NCI-H146 treated with DMSO at 0.1 percent for 48 hours (cell line): Measurements from ENCODE around the gene NECTIN1.
"Not testable (repeated sequence)": the region's sequence is repeated elsewhere in the genome, so short reads cannot be mapped to it uniquely, and the experiment has no call there.

Experiments used
- DNase-seq: peaks from one replicate; lab custom pipeline; 2025; ENCODE audit not compliant: unreplicated experiment; lab: John Stamatoyannopoulos, UW

Gene NECTIN1

DNA sequence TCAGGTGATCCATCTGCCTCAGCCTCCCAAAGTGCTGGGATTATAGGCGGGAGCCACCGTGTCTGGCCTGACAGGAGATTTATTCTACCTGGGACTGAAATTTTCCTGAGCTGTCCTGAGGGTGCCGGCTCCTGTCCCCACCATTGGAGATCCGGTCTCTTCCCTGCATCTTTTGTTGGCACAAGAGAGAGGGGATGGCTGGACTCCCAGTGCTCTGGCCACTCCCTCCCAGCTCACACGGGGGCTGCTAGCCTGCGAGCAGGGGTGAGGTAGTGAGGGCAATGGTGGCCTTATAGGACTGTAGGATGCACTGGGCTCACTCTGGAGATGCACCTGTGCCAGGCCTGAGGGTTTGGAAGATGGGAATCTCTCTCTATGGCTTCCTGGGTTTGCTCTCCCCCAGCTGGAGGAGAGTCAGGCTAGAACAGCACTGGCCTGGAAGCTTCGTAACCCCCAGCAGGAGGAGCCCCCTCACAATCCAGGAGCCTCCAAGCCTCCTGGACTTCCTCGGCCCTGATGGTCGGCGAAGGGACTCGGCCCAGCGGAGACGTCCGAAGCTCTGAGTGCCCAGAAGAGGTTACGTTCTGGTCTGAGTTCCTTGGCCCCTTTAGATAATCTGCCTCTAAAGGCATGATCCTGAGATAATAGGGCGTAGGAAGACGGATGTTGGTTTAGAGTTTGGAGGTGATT lies 106.4 kb downstream of the NECTIN1 start:
- DNase-seq = no peak

DNA sequence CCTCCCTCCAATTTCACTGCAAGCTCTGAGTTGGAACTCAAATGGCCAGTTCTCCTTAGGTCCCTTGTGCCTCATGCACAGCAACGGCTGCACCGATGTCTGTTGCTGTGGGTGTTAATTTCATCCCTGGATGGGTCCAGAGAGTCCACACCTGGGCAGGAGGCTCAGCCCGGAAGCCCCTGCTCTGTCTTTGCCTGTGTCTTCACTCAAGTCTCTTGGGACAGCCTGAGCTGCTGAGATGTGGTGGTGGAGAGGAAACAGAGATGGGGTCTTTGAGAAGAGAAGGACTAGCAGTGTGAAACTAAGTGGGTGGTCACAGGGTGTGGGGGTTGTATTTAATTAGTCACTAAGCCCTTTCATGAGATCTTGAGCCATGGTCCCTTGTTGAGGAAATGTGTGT lies 109.3 kb downstream of the NECTIN1 start:
- no peak for DNase-seq

DNA sequence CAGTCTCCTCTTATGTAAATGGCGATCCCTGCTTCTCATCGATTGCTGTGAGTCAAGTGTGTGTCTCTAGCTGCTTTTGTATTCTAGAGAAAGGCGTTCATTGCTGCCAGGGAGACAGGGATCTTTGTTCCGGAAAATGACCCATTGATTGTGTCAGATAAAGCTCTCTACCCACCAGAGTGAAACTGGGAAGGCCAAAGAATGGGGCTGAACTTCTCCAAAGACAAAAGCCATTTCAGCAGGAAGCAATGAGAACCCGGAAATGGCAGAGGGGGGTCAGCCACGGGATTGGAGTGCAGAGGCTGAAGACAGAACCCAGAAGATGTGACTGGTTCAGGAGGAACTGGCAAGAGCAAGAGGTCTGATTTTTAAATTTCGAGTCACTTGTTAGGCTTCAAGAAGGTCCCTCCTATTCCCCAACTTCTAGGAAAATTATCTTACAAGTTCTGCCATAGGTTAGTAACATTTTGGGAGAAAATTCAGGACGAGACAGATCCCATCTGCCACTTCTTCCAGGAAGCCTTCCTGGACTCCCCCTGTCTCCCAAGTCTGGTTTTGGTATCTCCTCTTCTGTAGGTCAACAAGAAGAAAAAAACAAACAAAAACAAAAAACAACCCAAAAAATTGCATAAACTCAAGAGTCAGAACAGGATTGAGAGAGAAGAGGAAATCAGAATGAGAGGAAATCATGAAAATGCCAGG lies 110.6 kb downstream of the NECTIN1 start:
- no peak for DNase-seq

DNA sequence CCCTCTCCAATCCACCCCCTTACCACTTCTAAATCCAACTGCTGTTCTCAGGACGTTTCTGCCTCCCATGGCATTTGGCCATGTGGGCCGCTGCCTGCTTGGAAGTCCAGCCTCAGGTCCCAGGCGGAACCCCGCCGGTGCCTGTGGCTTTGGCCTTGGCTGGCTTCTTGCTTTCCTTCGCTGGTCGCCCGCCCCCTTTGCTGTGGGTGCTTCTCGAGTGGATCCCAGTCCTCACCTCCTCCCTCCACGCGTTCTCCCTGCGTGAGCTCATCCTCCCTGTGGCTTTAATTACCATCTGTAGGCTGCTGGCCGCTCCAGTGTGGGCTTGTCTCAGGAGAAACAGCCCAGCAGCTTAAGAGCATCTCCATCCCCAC lies 111.7 kb downstream of the NECTIN1 start:
- DNase-seq = no peak

DNA sequence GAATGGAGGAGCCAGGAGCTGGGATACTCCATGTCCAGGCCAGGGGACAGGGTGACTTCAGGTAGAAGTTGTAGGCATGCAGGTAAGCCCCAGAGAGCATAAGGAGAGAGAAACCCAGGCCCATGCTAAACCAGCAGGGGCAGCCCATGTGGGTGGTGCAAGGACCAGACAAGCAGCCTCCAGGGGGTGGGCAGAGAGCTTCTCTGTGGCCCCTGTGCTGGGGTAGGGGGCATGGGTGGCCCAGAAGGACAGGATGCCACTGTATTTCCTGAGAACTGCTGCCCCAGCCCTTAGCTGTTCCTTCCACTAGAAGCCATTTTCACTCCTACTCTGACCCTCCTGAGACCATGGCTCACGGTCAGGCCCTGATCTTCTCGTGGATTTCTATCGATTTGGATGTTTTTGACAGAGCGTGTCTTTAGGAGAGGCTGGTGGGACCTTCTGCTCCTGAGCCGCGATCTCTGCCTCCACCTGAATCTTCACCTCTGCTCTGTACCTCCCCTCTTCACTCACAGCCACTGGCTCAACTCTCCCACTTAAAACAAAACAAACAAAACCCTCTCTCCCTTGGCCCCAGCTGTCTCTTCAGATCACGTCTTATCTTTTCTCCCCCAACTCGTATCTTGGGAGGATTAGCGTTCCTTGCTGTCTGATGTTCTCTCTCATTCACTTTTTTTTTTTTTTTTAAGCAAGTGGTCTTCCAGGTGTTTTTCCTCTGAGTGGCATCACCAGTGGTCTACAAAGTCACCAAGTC lies 112.2 kb downstream of the NECTIN1 start:
- no peak for DNase-seq

DNA sequence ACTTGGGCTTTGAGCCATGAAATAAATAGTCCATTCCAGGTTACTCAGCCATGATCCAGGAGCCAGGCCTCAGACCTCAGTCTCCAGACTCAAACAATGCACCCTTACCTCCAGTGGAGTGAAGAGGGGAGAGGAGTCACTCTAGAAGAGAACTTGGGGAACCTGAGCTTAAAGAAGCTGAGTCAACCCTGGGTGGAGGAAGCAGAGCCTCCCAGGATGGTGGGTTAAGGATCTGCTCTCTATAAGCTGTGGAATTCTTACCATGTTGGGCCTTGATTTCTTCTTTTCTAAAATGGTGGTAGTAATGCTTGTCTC lies 113.2 kb downstream of the NECTIN1 start:
- DNase-seq = no peak

DNA sequence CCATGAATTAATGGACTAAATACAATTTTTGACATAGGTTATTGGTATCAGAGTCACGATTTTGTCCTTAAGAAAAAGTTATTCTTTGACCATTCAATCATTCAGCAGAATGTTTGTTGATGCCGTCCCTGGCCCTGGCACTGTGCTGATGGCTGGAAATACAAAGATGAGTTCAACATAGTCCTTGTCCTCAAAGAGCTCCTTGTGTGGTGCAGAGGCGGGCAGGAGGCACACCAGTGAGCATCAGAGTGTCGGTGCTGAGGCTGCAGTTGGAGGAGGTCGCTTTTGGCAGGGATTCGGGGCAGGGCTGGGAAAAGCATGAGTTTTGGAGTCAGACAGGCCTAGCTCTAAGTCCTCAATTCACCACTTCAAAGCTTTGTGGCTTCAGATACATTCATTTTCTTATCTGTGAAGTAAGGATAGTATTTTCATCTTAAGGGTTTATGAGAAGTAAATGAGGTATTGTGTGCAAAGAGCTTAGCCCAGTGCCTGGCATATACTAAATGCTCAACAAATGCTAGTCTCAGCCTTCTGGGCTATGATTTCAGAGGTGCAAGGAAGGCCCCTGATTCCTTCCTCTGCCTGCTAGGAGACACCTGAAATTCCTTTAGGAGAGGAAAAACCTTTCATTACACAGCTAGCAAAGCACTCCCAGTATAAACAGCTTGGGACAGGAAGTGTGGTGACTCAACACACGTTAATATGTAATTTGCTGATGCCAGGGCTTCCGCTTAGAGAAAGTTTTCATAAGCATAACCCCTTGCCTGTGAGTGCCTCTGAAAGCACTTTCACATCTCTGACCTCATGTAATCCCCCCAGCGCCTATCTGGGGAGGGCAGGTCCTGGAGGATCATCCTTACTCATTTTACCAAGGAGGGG lies 113.8 kb downstream of the NECTIN1 start:
- DNase-seq = no peak

DNA sequence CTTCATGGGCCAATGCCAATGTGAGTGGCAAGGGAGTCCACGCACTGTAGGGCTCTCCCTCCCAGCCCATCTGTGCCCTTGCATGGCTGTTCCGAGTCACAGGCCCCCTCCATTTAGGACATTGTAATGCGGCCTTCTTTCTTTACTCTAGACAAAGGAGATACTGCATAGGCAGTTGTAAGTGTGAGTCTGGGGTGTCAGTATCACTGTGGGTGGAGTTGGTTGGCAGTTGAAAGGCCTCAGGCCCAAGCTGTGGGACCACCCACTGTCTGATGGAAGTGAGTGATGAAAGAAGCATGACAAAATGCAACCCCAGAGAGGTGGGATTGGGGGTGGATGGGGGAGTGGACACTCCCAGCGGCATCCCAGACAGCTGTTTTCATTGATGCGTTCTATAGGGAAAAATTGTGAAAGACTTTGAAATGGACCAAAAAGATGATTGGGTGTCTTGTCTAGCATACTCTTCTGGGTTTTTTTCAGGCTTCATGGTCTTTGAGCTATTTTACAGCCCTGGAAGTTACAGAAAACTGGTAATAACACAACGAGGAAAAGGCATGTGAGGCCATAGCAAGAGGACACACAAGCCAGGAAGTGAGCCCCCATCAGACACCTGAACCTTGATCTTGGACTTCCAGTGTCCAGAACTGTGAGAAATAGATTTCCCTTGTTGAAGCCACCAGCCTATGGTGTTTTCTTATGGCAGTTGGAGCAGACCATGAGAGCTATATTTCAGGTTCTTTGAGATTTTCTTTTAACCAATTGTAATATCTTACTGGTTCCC lies 114.6 kb downstream of the NECTIN1 start:
- DNase-seq = no peak

DNA sequence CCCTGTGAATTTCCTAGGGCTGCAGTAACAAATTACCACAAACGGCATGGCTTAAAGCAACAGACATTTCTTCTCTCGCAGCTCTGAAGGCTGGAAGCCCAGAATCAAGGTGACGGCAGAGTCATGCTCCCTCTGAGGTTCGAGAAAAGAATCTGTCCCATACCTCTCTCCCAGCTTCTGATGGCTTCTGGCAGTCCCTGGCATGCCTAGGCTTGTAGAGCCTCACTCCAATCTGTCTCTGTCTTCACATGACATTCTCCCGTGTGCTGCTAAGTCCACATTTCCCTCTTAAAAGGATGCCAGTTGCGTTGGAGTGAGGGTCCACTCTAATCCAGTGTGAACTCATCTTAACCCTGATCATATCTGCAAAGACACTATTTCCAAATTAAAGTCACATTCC lies 116.2 kb downstream of the NECTIN1 start:
- no peak for DNase-seq

DNA sequence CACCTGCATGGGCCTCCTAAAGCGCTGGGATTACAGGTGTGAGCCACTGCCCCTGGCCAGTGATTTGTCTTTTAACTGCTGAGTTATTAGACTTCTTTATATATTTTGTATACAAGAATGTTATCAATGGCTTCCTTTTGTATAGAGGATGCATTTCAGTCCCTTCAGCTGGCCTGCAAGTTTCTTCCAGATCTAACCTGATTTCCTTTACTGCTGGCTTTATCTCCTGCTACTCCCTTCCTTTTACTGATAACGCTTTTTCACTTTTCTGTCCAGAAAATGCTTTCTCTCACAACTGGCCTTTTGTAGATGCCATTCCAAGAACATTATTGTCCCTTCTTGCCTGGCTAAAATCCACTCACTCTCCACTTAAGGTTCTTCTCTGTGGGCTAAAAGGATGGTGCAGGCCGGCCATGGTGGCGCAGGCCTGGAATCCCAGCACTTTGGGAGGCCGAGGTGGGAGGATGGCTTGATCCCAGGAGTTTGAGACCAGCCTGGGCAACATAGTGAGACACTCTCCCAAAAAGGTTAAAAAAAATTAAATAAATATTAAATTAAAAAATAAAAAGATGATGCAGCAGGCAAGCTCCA lies 118.1 kb downstream of the NECTIN1 start:
- no peak for DNase-seq

DNA sequence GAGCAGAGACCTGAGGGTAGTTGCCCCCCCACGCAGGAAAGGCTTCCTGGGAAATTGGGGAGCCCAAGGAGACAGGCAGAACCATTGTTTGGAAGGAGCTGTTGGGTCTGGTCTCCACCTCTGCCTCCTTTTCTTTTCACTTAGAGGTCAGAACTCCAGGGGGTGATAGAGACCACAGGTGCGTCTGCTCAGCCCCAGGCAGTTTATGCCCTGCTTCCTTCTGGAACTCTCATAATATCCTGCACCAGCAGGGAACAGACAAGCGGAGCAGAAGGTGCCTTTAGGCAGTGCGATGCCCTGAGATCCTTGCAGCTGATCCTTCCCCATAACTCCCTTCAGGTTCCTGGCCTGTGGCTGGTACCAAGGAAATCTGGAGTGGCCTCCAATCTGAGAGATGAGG lies 120.2 kb downstream of the NECTIN1 start:
- peak; percentile 82 for DNase-seq

DNA sequence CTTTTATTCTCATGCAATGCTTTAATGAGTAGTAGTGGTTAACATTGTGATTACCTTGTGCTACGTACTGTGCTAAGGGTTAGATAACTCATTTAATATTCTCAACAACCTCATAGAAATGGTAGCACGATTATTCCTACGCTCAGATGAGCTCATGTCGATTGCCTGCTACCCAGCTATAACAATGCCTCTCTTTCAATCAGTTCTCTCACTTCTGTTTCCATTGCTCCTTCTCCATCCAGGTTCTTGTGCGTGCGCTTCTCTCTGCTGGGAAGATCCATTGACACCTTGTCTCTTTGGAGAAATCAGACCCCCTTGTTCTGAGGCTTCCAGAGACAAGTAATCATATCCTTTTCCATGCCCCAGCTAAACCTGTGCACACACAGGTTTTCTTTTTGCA lies 120.8 kb downstream of the NECTIN1 start:
- DNase-seq = peak; percentile 66

DNA sequence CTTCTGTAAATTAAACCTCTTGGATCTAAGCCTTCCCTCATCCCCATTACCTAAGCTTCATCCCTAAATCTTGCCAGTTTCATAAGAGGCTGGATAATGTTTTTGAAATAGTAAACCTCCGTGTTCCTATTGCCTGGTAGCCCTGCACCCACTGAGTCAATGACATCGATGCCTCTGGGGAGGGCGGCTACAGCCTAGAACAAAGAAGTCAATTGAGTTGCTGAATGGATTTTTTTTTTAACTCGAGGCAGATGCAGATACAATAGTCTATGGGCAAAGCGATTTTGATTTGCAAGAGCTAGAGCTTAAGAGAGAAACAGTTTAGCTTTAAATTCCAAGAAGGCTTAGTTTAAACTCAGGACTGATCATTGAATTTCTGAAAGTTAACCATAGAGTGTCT lies 121.3 kb downstream of the NECTIN1 start:
- peak; percentile 61 for DNase-seq

DNA sequence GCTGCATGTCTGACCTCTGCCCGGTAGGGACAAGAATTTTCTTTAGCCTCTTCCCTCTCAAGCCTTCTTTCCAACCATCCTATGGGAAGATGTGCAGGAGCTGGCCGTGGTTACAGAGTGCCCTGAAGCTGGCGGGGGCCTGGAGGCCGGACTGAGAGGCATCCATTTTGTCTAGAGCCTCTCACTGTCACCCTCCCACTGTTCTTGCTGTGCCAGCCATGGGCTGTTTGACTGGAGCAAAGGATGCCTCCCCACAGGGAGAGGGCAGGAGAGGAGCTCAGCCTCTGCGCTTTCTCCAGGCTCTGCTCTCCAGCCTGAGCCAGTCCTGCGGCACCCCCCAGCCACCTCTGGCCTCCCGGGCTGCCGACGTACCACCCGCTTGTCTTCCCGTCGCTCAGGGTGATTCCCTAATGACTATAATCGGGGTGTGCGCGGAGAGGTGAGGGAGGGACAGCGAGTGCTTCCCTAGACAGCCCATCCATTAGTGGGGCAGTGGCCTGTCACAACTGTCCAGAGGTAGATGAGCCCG lies 123.8 kb downstream of the NECTIN1 start:
- no peak for DNase-seq

DNA sequence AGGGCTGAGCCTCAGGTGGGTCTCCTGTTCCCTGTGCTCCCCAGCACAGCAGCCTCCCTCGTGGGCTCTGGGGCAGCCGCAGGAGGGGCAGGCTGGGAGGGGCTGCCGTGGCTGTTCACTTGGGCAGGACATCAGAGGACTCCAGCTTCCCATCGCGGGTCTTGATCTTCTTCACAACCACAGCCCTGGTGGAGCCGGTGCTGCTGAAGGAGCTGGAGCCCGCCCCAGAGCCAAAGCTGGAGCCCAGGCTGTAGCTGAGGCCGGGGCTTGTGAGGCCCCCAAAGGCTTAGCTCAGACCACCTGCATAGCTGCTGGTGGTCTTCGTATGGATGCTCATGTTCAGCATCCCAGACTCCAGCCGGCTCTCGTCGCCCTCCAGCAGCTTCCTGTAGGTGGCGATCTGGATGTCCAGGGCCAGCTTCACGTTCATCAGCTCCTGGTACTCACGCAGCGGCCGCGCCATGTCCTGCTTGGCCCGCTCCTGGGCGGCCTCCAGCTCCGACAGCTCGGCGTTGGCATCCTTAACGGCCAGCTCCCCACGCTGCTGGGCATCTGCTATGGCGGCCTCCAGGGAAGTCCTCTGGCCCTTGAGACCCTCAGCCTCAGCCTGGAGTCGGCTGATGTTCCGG lies 126.1 kb downstream of the NECTIN1 start:
- DNase-seq = no peak

DNA sequence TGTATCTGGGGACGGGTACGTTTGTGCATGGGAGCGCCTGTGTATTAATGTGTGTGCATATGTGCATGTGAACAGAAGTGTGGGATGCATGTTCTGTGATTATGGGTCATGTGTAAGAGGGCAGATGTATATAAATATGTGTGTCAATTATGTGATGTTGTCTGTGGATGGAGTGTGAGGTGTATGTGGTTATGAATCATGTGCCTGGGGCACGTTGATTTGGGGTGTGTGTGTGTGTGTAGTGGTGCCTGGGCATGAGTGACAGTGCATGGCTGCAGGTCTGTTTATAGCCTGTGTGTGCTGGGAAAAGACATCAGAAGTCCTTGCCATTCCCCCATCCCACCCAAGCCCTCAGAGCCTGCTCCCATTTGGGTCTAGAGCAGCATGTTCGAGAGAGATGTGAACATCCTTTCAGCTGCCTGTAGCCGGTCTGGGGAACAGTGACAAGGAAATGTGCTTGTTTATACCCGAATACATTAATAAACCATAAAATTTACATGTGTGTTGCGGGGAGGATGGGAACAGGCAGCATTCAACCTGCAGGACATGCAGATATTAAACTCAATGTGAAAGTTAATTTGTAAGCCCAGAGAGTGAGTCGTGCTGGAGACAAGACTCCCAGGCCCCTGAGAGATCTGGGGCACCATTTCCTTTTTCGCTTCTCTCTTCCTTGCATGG lies 129.0 kb downstream of the NECTIN1 start:
- no peak for DNase-seq

DNA sequence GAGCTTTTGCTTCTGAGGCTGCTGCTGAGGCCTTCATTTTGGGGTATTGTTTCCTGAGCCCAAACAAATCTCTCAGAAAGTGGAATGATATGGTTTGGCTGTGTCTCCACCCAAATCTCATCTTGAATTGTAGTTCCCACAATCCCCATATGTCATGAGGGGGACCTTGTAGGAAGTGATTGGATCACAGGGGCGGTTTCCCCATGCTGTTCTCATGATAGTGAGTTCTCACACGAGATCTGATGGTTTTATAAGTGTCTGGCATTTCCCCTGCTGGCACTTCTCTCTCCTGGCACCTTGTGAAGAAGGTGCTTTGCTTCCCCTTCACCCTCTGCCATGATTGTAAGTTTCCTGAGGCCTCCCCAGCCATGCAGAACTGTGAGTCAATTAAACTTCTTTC lies 133.1 kb downstream of the NECTIN1 start:
- DNase-seq = not testable (repeated sequence)

DNA sequence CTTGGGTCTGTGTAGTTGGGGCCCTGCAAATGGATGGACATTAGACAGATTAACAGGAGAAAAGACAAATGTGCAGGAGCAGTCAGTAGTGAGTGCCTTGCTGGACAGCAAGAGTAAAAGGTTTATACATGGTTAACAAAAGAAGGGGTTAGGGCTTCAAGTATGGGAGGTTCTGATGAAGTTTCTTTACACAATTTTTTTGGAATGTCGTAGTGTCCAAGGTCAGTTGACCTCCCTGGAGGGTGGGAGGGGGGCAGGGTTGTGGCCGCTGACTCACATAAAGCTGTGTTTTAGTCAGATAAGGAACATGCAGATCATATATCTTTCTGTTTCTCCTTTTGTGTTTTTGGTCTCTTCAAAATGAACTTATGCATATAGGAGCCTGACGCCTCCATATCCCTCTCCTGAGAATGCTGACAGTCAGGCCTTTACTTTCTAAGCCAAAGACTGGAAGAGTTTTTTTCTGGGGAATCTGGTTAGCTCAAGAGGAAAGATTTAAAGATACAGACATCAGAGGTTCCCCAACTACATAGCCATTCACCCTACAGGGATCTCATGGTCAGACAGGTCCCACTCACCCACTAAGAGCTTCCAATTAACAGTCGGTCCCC lies 134.3 kb downstream of the NECTIN1 start:
- DNase-seq = no peak

DNA sequence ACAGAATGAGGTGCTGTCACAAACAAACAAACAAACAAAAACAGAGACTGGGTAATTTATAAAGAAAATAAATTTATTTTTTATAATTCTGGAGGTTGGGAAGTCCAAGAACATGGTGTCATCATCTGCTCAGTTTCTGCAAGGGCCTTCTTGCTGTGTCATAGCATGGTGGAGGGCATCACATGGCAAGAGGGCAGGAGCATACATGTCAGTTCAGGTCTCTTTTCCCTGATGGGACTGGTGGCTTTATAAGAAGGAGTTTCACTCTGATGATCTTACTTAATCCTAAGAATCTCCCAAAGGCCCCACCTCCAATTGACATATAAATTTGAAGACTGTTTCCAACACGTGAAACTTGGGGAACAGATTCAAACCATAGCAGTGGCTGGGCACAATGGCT lies 135.7 kb downstream of the NECTIN1 start:
- no peak for DNase-seq
